Neuron (in vitro differentiated cells): Measurements from ENCODE around the gene MAN2A1.
"Not testable (repeated sequence)": the region's sequence is repeated elsewhere in the genome, so short reads cannot be mapped to it uniquely, and the experiment has no call there.

ENCODE experiments used
- H2AFZ ChIP-seq: one replicate; pipeline ENCODE4 v1.6.1; 2013; ENCODE audit warnings: low read depth, mild to moderate bottlenecking, inconsistent platforms, low read length, moderate library complexity
- H3K27me3 ChIP-seq: one replicate; pipeline ENCODE4 v1.6.1; 2013; ENCODE audit warnings: low read length; ENCODE audit not compliant: insufficient read depth
- H3K36me3 ChIP-seq: one replicate; pipeline ENCODE4 v1.6.1; 2013; ENCODE audit warnings: low read length; ENCODE audit not compliant: insufficient read depth
- H3K4me1 ChIP-seq: one replicate; pipeline ENCODE4 v1.6.1; 2013; ENCODE audit warnings: low read length; ENCODE audit not compliant: insufficient read depth
- H3K4me3 ChIP-seq: 2 replicates; pipeline ENCODE4 v1.5.1; 2013; ENCODE audit warnings: mild to moderate bottlenecking, low read length, moderate library complexity
- H3K9me3 ChIP-seq: one replicate; pipeline ENCODE4 v1.6.1; 2013; ENCODE audit warnings: low read length

Gene MAN2A1

GRCh38 chr5:109832207-109833188, 142.8 kb downstream of the MAN2A1 start:
- H3K4me3 ChIP-seq, H3K9me3 ChIP-seq, H3K4me1 ChIP-seq, H2AFZ ChIP-seq, H3K27me3 ChIP-seq: not testable (repeated sequence)
- H3K36me3 ChIP-seq: peaks cover 36% of the 10 kb centered on the region

GRCh38 chr5:109833946-109834345, 144.2 kb downstream of the MAN2A1 start:
- Histone ChIP-seq H3K36me3 (peaks cover 26% of the 10 kb centered on the region), H3K4me3 (no peak overlapping the region), H3K27me3 (no peaks in the 10 kb centered on the region), H2AFZ (no peak overlapping the region), H3K9me3 (peaks cover 6% of the 10 kb centered on the region), H3K4me1 (no peaks in the 10 kb centered on the region)

GRCh38 chr5:109836280-109836679, 146.6 kb downstream of the MAN2A1 start:
- H3K4me3 ChIP-seq: no peak overlapping the region

GRCh38 chr5:109837231-109837861, 147.6 kb downstream of the MAN2A1 start:
- no peak overlapping the region for H2AFZ ChIP-seq
- no peaks in the 10 kb centered on the region for H3K27me3 ChIP-seq
- peaks cover 30% of the 10 kb centered on the region for H3K36me3 ChIP-seq
- no peaks in the 10 kb centered on the region for H3K4me1 ChIP-seq
- peaks cover 6% of the 10 kb centered on the region for H3K9me3 ChIP-seq
- no peak overlapping the region for H3K4me3 ChIP-seq

More at GRCh38 chr5:109836280-109836679, 146.6 kb downstream of the MAN2A1 start:
- Histone ChIP-seq H2AFZ (no peak overlapping the region), H3K9me3 (peaks cover 6% of the 10 kb centered on the region), H3K27me3 (no peaks in the 10 kb centered on the region), H3K4me1 (no peaks in the 10 kb centered on the region), H3K36me3 (peaks cover 25% of the 10 kb centered on the region)

GRCh38 chr5:109838157-109838556, 148.4 kb downstream of the MAN2A1 start:
- H3K9me3 ChIP-seq: peaks cover 6% of the 10 kb centered on the region
- no peaks in the 10 kb centered on the region for H3K27me3 ChIP-seq
- H3K4me3 ChIP-seq: no peak overlapping the region
- H3K4me1 ChIP-seq: no peaks in the 10 kb centered on the region
- no peak overlapping the region for H2AFZ ChIP-seq
- H3K36me3 ChIP-seq: peaks cover 34% of the 10 kb centered on the region

DNA sequence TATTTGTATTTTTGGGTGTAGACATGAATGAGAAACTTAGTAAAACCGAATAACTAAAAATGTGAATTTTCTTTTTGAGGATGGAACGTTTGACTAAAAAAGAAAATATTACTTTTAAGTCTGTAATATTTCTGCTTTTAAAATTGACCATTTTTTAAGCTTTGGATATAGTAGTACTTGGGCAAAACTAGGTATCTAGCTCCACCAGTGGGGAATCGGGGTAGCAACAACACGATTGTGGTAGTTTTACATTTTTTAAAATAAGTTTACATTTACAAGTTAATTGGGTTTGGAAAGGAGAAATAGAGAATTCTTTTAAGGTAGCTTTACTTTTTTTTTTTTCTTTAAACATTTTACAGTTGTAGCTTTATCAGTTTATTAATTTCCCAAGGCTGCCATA, 154.4 kb downstream of the MAN2A1 start:
- Histone ChIP-seq H3K9me3 (no peaks in the 10 kb centered on the region), H3K36me3 (peaks cover 65% of the 10 kb centered on the region), H3K4me3 (no peak overlapping the region), H3K27me3 (no peaks in the 10 kb centered on the region), H2AFZ (no peak overlapping the region), H3K4me1 (no peaks in the 10 kb centered on the region)

DNA sequence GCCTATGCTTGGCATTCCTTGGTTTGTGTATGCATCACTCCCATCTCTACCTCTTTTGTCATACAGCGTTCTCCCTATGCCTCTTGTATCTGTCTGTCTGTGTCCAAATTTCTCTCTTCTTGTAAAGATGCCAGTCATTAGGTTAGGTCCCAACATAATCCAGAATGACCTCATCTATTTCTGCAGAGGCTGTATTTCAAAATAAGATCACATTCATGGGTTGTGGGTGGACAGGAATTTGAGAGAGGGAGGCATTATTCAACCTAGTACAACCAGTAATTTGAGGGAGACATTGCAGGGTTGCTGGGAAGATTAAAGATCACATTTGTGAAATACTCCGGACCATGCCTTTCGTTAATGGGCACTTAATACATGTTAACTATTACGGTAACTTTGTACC, 155.0 kb downstream of the MAN2A1 start:
- Histone ChIP-seq H3K4me3 (no peak overlapping the region), H2AFZ (no peak overlapping the region), H3K27me3 (no peaks in the 10 kb centered on the region), H3K9me3 (no peaks in the 10 kb centered on the region), H3K4me1 (no peaks in the 10 kb centered on the region), H3K36me3 (peaks cover 70% of the 10 kb centered on the region)

DNA sequence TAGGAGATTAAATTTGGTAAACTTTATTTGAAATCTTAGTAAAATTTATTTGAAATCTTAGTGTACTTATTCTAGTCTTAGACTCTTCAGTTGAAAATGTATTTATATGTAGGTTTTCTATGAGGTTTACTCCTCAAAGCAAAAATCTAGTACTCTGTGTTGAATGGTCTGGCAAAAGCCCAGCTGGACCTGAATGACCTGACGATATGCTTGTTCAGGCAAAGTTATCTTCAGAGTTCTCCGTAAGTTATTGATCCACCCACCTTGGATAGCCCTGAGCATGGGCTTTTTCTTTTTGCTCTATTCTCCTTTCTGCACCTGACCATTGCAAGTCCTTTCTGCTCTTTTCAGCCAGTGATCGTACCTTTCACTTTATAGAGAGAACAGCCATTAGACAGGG, 158.4 kb downstream of the MAN2A1 start:
- H3K36me3 ChIP-seq: peaks cover 65% of the 10 kb centered on the region
- no peaks in the 10 kb centered on the region for H3K4me1 ChIP-seq
- H3K9me3 ChIP-seq: peaks cover 4% of the 10 kb centered on the region
- no peak overlapping the region for H2AFZ ChIP-seq
- no peak overlapping the region for H3K4me3 ChIP-seq
- no peaks in the 10 kb centered on the region for H3K27me3 ChIP-seq

- Histone ChIP-seq H2AFZ (no peak overlapping the region), H3K9me3 (peaks cover 4% of the 10 kb centered on the region), H3K27me3 (no peaks in the 10 kb centered on the region), H3K4me3 (no peak overlapping the region), H3K36me3 (peaks cover 61% of the 10 kb centered on the region), H3K4me1 (no peaks in the 10 kb centered on the region)
Measured at GRCh38 chr5:109849478-109850088, 159.9 kb downstream of the MAN2A1 start.

DNA sequence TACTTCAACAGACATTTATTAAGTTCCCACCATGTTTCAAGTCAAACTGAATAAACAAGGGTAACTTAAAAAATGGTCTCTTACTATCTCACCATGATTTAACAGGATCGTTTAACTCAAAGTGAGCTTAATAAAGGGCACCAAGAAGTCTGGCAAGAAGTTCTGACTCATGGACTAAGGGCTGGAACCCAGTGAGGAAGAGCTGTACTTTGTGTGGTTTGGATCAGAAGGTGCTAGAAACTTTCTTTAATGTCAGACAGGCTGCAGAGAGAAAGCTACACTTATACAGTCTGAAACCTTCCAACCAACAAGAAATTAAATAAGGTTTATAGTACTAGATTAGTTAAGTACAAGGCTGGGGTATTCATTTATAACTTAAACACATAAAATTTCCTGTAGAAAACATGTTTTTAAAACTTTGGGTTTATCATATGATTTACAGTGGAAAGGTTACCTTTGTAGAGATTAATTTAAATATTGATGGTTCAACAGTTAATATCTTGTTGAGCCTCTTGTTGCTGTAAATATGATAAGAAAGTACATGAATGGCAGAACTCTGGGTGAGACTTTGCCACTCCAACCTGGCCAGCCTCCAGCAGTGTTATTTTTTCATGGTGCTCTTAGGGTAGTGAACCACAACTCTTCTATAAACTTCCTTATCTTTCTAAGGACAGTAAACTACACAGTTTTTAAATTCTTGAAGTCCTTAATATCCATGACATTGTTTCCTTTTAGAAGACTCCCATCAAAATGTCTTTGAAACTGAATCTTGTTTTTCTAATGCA, 162.8 kb downstream of the MAN2A1 start:
- Histone ChIP-seq H3K9me3 (peaks cover 4% of the 10 kb centered on the region), H2AFZ (no peak overlapping the region), H3K4me3 (no peak overlapping the region), H3K27me3 (no peaks in the 10 kb centered on the region), H3K4me1 (no peaks in the 10 kb centered on the region), H3K36me3 (peaks cover 67% of the 10 kb centered on the region)

- Histone ChIP-seq H2AFZ (no peak overlapping the region), H3K4me1 (no peaks in the 10 kb centered on the region), H3K36me3 (peaks cover 68% of the 10 kb centered on the region), H3K4me3 (no peak overlapping the region), H3K27me3 (no peaks in the 10 kb centered on the region), H3K9me3 (peaks cover 4% of the 10 kb centered on the region)
Measured at GRCh38 chr5:109853377-109853776, 163.7 kb downstream of the MAN2A1 start.

- no peak overlapping the region for H2AFZ ChIP-seq
- H3K4me3 ChIP-seq: no peak overlapping the region
- H3K27me3 ChIP-seq: no peaks in the 10 kb centered on the region
- no peaks in the 10 kb centered on the region for H3K4me1 ChIP-seq
- peaks cover 4% of the 10 kb centered on the region for H3K9me3 ChIP-seq
- H3K36me3 ChIP-seq: peaks cover 63% of the 10 kb centered on the region
Measured at GRCh38 chr5:109855056-109855455, 165.3 kb downstream of the MAN2A1 start.
